Measurements from ENCODE around the gene HSD17B12.

HSD17B12 gene

DNA sequence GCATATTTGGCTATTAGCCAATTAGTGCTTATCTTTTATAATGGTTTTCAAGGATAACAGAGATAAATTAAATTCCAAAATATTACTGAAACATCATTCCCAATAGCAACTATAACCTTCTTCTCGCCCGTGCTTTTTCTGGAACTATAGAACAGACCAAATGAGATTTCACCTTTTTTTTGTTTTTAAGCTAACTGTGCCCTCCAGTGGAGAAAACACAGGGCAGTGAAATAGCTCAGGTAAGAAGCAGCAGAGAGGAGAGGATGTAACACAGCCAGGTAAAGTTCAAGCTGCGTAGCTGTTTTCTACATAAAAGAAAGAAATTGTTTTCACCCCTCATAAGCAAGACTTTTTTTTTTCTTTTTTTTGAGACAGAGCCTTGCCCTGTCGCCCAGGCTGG is 28.2 kb downstream of the HSD17B12 start:
- Histone ChIP-seq H3K9ac (ENCODE audit: low read depth, low read length) (no peak overlapping the region), H3K9me3 (ENCODE audit: insufficient read depth, low read depth, low read length) (no peaks in the 10 kb centered on the region), H3K36me3 (ENCODE audit: insufficient read depth, low read length) (peaks cover 2% of the 10 kb centered on the region; the same call in 1 of the 2 replicates), H3K27ac (ENCODE audit: low read depth, low read length) (no peak overlapping the region), H3K4me1 (ENCODE audit: insufficient read depth, low read length) (no peaks in the 10 kb centered on the region), H3K4me3 (ENCODE audit: low read length) (no peak overlapping the region), H3K27me3 (ENCODE audit: insufficient read depth, low read length) (no peaks in the 10 kb centered on the region)
- WGBS = 75% methylated on average over 4 of the region's 4 CpGs

DNA sequence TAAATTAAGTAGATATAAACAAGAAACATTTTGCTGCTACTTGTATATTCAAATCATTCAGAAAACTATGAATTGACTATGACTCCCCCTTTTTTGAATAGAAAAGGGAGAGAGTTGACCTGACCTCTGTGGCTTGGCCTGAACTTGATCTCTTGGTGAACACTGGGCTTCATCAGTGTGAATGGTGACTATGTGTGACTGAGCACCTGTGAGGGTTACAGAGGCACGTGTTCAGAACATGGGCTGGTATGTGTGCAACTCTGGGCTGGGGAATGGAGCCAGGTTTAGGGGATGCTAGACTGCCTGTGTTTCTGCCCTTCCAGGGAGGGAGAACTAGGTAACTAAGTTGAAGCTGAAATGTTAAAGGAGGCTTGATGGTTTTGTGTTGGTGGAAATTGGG is 29.2 kb downstream of the HSD17B12 start:
- H3K9ac ChIP-seq (ENCODE audit: low read depth, low read length) = no peak overlapping the region
- H3K27ac ChIP-seq (ENCODE audit: low read depth, low read length) = no peak overlapping the region
- WGBS = 88% methylated on average over 1 of the region's 1 CpG
- H3K36me3 ChIP-seq (ENCODE audit: insufficient read depth, low read length) = peaks cover 2% of the 10 kb centered on the region; the same call in 1 of the 2 replicates
- H3K27me3 ChIP-seq (ENCODE audit: insufficient read depth, low read length) = no peaks in the 10 kb centered on the region
- H3K4me1 ChIP-seq (ENCODE audit: insufficient read depth, low read length) = no peaks in the 10 kb centered on the region
- H3K4me3 ChIP-seq (ENCODE audit: low read length) = no peak overlapping the region
- no peaks in the 10 kb centered on the region for H3K9me3 ChIP-seq (ENCODE audit: insufficient read depth, low read depth, low read length)

DNA sequence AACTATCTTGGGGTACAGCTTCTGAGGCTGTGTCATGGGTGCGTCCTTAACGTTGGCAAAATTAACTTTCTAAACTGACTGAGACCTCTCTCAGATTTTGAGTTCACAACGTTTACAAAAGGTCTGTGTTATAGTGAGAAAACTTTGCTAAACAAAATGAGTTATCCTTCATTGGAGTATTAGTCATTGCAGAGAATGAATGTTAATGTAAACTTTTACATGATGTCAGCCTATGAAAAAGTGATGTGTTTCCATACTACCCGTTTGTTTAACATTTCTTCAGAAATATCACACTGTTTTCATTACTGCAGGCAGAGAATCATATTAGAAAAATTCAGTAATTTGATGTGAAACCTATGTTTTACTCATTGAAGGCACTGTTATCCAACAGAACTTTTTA is 32.1 kb downstream of the HSD17B12 start:
- H3K27ac ChIP-seq (ENCODE audit: low read depth, low read length) = no peak overlapping the region
- H3K4me3 ChIP-seq (ENCODE audit: low read length) = no peak overlapping the region
- H3K9me3 ChIP-seq (ENCODE audit: insufficient read depth, low read depth, low read length) = no peaks in the 10 kb centered on the region
- H3K27me3 ChIP-seq (ENCODE audit: insufficient read depth, low read length) = no peaks in the 10 kb centered on the region
- WGBS = 99% methylated on average over 3 of the region's 4 CpGs
- H3K4me1 ChIP-seq (ENCODE audit: insufficient read depth, low read length) = no peaks in the 10 kb centered on the region
- no peak overlapping the region for H3K9ac ChIP-seq (ENCODE audit: low read depth, low read length)
- peaks cover 2% of the 10 kb centered on the region; the same call in 1 of the 2 replicates for H3K36me3 ChIP-seq (ENCODE audit: insufficient read depth, low read length)

DNA sequence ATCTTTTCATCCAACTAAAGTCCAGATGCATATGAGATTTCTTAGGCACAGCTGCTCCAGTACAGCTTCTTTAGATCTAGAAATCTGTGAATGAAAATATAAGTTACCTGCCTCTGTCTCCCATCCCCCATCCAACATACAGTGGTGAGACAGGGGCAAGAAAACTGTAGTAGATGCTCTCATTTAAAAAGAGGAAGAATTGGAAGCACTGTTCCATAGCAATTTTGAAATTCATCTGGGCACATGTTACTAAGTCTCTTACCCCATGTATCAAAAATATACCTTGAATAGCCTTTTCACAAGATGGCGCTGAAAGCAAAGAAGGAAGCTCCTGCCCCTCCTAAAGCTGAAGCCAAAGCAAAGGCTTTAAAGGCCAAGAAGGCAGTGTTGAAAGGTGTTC is 37.8 kb downstream of the HSD17B12 start:
- 96% methylated on average over 1 of the region's 1 CpG for WGBS
- peaks cover 8% of the 10 kb centered on the region; the same call in 1 of the 2 replicates for H3K36me3 ChIP-seq (ENCODE audit: insufficient read depth, low read length)
- no peaks in the 10 kb centered on the region for H3K27me3 ChIP-seq (ENCODE audit: insufficient read depth, low read length)
- H3K4me3 ChIP-seq (ENCODE audit: low read length) = no peak overlapping the region
- no peak overlapping the region for H3K27ac ChIP-seq (ENCODE audit: low read depth, low read length)
- H3K9me3 ChIP-seq (ENCODE audit: insufficient read depth, low read depth, low read length) = no peaks in the 10 kb centered on the region
- no peak overlapping the region for H3K9ac ChIP-seq (ENCODE audit: low read depth, low read length)
- H3K4me1 ChIP-seq (ENCODE audit: insufficient read depth, low read length) = no peaks in the 10 kb centered on the region

DNA sequence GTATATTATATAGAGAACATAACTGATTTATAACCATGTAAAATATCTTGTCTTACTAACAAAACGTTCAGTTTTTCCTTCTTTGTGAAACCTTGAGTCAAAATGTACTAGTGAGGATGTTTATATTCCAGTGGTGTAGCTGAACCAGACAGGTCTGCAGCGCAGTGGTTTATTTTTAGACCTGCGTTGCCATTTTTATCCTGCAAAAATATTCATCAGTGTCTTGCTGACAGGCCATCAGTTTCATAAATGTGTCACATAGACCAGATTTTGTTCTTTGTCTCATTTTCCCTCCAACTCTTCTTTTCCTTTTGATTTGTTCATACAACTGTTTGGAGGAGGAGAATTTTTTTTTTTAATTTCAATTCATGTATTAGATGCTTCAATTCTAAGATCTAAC is 43.1 kb downstream of the HSD17B12 start:
- 96% methylated on average over 3 of the region's 3 CpGs for WGBS
- H3K4me3 ChIP-seq (ENCODE audit: low read length) = no peak overlapping the region

DNA sequence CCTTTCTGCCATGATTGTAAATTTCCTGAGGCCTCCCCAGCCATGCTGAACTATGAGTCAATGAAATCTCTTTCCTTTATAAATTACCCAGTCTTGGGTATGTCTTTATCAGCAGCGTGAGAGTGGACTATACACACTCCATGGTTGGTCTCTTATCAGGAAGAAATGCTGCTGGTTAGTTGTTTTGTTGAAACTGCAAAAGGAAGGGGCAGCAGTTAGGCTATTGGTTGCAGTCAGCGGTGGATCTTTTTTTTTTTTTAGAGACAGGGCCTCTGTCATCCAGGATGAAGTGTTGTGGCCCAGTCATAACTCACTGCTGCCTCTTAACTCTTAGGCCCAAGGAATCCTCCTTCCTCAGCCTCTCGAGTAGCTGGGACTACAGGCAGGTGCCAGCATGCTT is 51.7 kb downstream of the HSD17B12 start:
- H3K9ac ChIP-seq (ENCODE audit: low read depth, low read length) = no peak overlapping the region
- H3K36me3 ChIP-seq (ENCODE audit: insufficient read depth, low read length) = peaks cover 11% of the 10 kb centered on the region; the same call in 1 of the 2 replicates
- no peaks in the 10 kb centered on the region for H3K27me3 ChIP-seq (ENCODE audit: insufficient read depth, low read length)
- no peak overlapping the region for H3K27ac ChIP-seq (ENCODE audit: low read depth, low read length)
- no peaks in the 10 kb centered on the region for H3K9me3 ChIP-seq (ENCODE audit: insufficient read depth, low read depth, low read length)
- H3K4me1 ChIP-seq (ENCODE audit: insufficient read depth, low read length) = peaks cover 15% of the 10 kb centered on the region
- 92% methylated on average over 3 of the region's 3 CpGs for WGBS
- no peak overlapping the region for H3K4me3 ChIP-seq (ENCODE audit: low read length)

More for the DNA sequence above, 43.1 kb downstream of the HSD17B12 start:
- H3K27ac ChIP-seq (ENCODE audit: low read depth, low read length) = no peak overlapping the region
- H3K27me3 ChIP-seq (ENCODE audit: insufficient read depth, low read length) = no peaks in the 10 kb centered on the region
- peaks cover 4% of the 10 kb centered on the region; the same call in 1 of the 2 replicates for H3K36me3 ChIP-seq (ENCODE audit: insufficient read depth, low read length)
- H3K9ac ChIP-seq (ENCODE audit: low read depth, low read length) = no peak overlapping the region
- no peaks in the 10 kb centered on the region for H3K4me1 ChIP-seq (ENCODE audit: insufficient read depth, low read length)
- H3K9me3 ChIP-seq (ENCODE audit: insufficient read depth, low read depth, low read length) = no peaks in the 10 kb centered on the region

DNA sequence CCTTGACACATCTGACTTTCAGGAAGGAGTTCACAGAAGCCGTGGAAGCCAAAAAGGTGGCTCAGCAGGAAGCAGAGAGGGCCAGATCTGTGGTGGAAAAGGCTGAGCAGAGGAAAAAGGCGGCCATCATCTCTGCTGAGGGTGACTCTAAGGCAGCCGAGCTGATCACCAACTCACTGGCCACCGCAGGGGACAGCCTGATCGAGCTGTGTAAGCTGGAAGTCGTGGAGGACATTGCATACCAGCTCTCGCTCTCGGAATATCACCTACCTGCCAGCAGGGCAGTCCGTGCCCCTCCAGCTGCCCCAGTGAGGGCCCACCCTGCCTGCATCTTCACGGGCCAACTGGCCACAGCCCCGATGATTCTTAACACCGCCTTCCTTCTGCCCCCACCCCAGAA is 53.7 kb downstream of the HSD17B12 start:
- Histone ChIP-seq H3K4me1 (ENCODE audit: insufficient read depth, low read length) (peaks cover 28% of the 10 kb centered on the region), H3K27me3 (ENCODE audit: insufficient read depth, low read length) (no peaks in the 10 kb centered on the region), H3K27ac (ENCODE audit: low read depth, low read length) (no peak overlapping the region), H3K9ac (ENCODE audit: low read depth, low read length) (no peak overlapping the region), H3K4me3 (ENCODE audit: low read length) (no peak overlapping the region), H3K9me3 (ENCODE audit: insufficient read depth, low read depth, low read length) (no peaks in the 10 kb centered on the region), H3K36me3 (ENCODE audit: insufficient read depth, low read length) (peaks cover 11% of the 10 kb centered on the region; the same call in 1 of the 2 replicates)
- 94% methylated on average over 11 of the region's 12 CpGs for WGBS

DNA sequence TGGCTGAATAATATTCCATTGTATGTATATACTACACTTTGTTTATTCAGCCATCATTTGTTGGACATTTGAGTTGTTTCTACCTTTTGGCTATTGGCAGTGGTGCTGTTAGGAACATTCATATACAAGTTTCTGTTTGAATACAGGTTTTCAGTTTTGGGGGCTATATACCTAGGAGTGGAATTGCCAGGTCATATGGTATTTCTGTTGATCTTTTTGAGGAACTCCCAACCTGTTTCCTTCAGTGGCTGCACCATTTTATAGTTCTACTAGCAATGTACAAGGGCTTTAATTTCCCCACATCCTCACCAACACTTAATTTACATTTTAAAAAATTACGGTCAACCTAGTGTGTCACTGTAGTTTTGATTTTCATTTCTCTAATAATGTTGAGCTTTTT is 54.6 kb downstream of the HSD17B12 start:
- H3K9ac ChIP-seq (ENCODE audit: low read depth, low read length) = no peak overlapping the region
- H3K4me1 ChIP-seq (ENCODE audit: insufficient read depth, low read length) = peaks cover 32% of the 10 kb centered on the region
- no peak overlapping the region for H3K27ac ChIP-seq (ENCODE audit: low read depth, low read length)
- 88% methylated on average over 1 of the region's 1 CpG for WGBS
- H3K4me3 ChIP-seq (ENCODE audit: low read length) = no peak overlapping the region
- H3K36me3 ChIP-seq (ENCODE audit: insufficient read depth, low read length) = peaks cover 11% of the 10 kb centered on the region; the same call in 1 of the 2 replicates
- no peaks in the 10 kb centered on the region for H3K9me3 ChIP-seq (ENCODE audit: insufficient read depth, low read depth, low read length)
- no peaks in the 10 kb centered on the region for H3K27me3 ChIP-seq (ENCODE audit: insufficient read depth, low read length)

DNA sequence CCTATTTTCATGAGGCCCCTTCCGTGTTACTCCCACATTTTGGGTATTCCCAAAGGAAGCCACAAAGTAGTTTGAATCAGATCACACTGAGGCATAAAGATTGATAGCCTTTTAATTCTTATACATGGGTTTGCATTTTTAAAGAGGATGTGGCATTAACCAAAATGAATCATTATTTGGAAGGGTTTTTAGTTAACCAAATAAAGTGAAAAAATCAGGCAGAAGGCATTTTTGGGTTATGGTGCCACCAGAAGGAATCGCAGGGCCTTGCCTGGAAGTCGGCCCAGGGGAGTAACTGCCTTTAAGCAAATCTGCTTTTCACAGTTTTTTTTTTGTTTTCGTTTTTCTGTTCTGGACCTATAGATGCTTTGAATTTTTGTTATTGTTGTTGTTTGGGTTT is 55.4 kb downstream of the HSD17B12 start:
- peaks cover 32% of the 10 kb centered on the region for H3K4me1 ChIP-seq (ENCODE audit: insufficient read depth, low read length)
- no peak overlapping the region for H3K4me3 ChIP-seq (ENCODE audit: low read length)
- 79% methylated on average over 4 of the region's 4 CpGs for WGBS
- H3K36me3 ChIP-seq (ENCODE audit: insufficient read depth, low read length) = peaks cover 11% of the 10 kb centered on the region; the same call in 1 of the 2 replicates
- no peaks in the 10 kb centered on the region for H3K27me3 ChIP-seq (ENCODE audit: insufficient read depth, low read length)
- no peak overlapping the region for H3K27ac ChIP-seq (ENCODE audit: low read depth, low read length)
- H3K9me3 ChIP-seq (ENCODE audit: insufficient read depth, low read depth, low read length) = no peaks in the 10 kb centered on the region
- H3K9ac ChIP-seq (ENCODE audit: low read depth, low read length) = no peak overlapping the region

DNA sequence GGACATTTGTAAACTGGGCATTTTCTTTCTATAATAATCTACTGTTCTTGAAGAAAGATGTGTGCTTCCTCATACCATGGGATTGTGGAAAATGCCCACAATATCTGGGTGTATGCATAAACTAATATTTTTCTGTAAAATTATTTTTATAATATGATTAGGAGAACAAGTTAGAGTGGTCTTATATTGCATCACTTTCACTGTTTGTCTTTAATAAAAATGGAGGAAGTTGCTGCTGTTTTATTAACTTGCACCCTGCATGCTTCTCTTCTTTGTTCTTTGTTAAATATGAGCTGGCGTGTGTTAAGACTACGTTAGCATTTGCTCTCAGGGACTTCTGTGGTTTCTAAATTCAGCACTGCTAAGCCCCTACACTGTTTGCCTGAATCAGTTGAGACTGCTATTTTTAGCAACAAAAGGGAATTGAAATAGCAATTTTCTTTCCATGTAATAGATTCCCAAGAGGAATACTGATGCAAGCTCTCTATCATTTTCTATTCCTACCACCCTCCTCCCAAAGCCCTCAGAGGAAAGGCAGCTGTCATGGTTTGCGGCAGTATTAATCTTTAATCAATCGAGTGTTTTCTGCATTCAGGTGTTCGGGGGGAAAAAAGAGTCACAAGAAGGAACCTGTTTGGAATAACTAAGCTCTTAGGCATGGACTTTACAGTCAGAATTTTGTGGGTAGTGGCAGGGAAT is 56.1 kb downstream of the HSD17B12 start:
- peaks cover 32% of the 10 kb centered on the region for H3K4me1 ChIP-seq (ENCODE audit: insufficient read depth, low read length)
- no peak overlapping the region for H3K9ac ChIP-seq (ENCODE audit: low read depth, low read length)
- no peaks in the 10 kb centered on the region for H3K9me3 ChIP-seq (ENCODE audit: insufficient read depth, low read depth, low read length)

DNA sequence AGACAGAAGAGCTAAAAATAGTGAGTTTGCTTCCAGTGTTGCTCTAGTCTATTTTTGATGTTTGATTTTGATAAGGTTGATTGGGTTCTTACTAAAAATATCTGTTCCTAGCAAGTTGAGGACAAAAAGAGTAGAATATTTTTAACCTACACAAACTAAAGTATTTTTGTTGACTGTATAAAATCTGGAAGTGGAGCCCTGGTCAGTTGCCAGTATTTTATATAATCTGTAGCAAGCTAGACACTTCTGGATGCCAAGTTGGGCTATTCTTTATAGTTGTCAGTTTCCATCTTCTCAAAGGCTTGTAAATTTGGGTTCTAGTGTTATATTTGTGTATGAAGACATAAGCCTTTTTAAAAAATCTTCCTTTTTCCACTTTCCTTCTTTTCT is 56.7 kb downstream of the HSD17B12 start:
- no peak overlapping the region for H3K9ac ChIP-seq (ENCODE audit: low read depth, low read length)
- H3K9me3 ChIP-seq (ENCODE audit: insufficient read depth, low read depth, low read length) = no peaks in the 10 kb centered on the region
- peaks cover 11% of the 10 kb centered on the region; the same call in 1 of the 2 replicates for H3K36me3 ChIP-seq (ENCODE audit: insufficient read depth, low read length)
- no peaks in the 10 kb centered on the region for H3K27me3 ChIP-seq (ENCODE audit: insufficient read depth, low read length)
- peaks cover 32% of the 10 kb centered on the region for H3K4me1 ChIP-seq (ENCODE audit: insufficient read depth, low read length)
- no peak overlapping the region for H3K4me3 ChIP-seq (ENCODE audit: low read length)
- H3K27ac ChIP-seq (ENCODE audit: low read depth, low read length) = no peak overlapping the region

More for the DNA sequence above, 56.1 kb downstream of the HSD17B12 start:
- Histone ChIP-seq H3K36me3 (ENCODE audit: insufficient read depth, low read length) (peaks cover 11% of the 10 kb centered on the region; the same call in 1 of the 2 replicates), H3K4me3 (ENCODE audit: low read length) (no peak overlapping the region), H3K27me3 (ENCODE audit: insufficient read depth, low read length) (no peaks in the 10 kb centered on the region), H3K27ac (ENCODE audit: low read depth, low read length) (no peak overlapping the region)
- WGBS = 86% methylated on average over 5 of the region's 5 CpGs
